Measurements from ENCODE around the gene H3-3A.

H3-3A gene

GRCh38 chr1:226054519-226055327 is 7.8 kb upstream of the H3-3A start:
- no peak for DNase-seq

DNA sequence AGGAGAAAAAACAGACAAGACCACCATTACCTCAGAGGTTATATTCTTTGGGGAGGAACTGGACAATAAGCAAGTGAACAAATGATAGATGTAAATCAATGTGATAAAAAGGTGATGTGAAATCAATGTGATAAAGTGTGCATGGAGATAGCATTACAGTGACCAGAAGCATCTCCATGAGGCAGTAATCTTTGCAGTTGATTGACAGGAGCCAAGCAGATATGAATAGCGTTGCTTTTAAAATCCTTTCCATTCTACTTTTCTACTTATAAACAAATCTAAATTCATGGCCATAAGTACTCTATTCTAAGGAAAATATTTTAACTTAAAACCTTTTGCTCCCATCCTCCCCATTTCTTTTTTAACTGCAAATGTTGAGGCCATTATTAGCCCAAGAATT is 2.8 kb upstream of the H3-3A start:
- DNase-seq: no peak

DNA sequence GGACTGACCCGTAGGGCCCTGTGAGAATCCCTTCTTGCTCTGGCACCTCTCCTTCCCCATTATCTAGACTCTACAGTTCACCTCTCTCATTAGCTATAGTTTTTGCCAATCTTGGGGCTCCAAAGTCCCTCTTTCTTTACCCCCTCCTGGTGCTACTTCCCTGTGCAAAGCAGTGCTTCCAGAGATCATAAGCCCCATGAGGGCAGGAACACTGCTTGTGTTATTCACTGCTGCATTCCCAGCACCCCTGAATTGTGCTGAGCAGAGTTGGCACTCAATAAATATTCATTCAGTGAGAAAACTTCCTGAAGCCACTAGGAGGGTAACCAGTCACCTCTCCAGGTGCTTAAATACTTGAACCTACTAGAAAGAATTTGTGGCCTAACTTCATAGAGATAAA is 2.1 kb upstream of the H3-3A start:
- no peak for DNase-seq

DNA sequence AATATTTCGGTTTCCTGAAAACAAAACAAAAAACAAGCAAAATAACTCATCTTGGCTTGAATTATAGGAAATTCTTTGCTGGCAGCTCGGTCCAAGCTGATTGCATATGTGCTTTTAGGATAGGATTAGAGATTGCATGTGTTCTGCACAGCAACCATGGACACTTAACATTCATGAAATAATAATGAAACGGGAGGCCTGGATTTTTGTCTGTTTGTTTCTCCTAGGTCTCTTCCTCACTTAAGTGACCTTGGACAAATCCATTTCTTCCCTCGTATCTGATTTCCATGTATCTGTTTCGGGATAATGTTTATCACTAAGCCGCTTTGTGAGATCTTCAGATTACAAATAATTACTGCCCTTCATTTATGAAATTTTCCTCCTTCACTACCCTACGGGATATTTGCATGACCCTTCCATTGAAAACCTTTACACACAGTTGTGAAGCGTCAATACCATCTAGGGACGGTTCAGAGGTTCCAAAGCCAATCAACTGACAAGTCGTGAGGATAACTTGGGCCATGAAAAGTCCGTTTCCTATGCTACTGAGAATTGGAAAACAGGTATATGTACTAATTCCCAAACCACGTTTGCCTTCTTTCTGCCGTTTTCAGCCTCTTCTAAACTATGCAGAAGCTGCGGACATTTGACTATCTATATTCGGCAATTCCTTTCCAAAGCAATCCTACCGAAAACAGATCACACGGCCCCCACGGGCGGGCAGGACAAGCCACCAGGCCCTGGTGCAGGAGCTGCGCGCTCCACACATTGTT is 1.3 kb upstream of the H3-3A start:
- DNase-seq: no peak

DNA sequence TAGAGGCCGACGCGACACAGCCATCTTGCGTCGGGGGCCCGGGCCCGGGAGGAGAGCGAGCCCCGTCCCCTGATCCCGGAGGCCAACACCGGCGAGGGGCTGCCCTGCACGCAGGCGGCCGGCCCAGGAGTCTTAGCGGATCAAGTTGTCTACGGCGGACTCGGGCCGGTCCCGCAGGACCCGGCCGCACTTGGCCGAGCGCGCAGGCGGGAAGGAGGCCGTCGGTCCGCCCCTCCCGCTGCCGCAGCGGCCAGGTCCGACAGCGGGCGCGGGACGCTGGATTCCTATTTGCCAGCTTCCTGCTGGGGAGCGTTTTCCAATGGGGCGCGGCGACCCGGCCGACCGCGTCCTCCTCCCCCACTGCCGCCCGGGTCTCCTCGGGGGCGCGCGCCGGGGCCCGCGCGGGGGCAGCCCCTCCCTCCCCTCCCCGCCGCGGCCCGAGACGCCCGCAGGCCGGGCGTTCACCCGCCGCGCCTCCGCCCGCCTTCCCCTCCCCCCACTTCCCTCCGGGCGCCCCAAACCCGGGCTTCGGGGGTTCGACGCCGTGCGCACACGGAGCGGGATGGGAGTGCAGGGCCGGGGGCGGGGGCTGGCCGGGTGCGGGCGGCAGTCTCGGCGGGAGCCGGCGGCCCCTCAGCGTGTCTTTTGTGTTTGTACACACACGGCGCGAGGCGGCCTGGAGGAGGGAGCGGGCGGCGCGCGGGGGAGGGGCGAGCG is 517 bp upstream of the H3-3A start:
- no peak for DNase-seq

- peak; percentile 64 for DNase-seq
Measured at GRCh38 chr1:226063224-226063976, 884 bp downstream of the H3-3A start.

- DNase-seq: peak; percentile 50
Measured at GRCh38 chr1:226063977-226064815, 1.7 kb downstream of the H3-3A start.

- peak; percentile 55 for DNase-seq
Measured at GRCh38 chr1:226064816-226065248, 2.3 kb downstream of the H3-3A start.

GRCh38 chr1:226066415-226067078 is 4.0 kb downstream of the H3-3A start:
- DNase-seq: no peak

GRCh38 chr1:226069811-226070489 is 7.4 kb downstream of the H3-3A start:
- no peak for DNase-seq

DNA sequence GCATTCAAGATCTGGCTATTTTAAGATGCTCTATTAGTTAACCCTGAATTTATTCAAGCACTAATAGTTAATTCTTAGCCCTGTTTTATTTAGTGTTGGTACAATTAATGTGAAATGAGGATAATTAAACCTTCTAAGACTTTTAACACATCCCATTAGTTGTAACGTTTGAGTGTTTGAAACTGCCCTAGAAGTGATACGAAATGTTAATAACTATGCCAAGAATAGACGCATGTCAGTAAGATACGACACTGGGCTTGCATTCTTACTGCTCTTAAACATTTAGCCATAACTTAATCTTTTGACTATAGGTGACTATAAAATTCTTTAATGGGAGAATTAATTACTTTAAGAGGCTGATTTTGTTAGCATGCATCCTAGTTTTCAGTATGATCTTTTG is 9.8 kb downstream of the H3-3A start:
- no peak for DNase-seq

DNA sequence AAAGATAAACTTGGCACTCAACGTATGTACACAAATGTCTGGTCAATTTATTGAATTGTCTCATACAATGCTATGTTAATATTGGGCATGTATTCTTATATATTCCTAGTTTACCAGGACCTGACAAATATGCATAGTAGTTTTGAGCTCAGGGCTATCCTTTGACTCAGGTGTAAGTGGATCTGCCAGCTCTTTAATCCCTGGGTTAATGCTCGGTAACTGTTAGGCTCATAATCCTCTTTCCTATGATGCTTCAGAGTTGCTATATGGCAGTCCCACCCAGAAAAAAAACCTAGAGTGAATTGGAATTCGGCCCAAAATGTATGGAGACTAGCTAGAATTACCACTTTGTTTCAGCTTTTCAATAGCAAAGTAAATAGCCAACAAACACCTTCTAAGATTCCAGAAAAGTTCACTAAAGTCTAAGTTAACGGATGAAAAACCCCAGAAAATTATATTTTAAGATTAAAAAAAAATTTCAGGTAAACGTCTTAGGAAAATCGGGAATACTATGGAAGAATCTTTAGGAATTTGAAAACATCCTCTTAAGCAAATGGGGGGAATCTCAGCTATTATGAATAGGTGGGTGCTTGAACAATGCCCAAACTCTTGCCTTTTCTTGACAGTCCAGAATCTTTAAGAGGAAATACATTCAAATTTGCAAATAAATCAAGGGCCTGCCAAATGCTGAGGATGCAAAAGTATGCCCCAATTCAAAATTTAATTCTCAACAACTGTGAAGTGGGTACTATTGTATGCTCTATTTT is 10.9 kb downstream of the H3-3A start:
- no peak for DNase-seq

GRCh38 chr1:226074046-226074445 is 11.5 kb downstream of the H3-3A start:
- no peak for DNase-seq

GRCh38 chr1:226076378-226076777 is 13.9 kb downstream of the H3-3A start:
- no peak for DNase-seq

- no peak for DNase-seq
Measured at GRCh38 chr1:226078374-226078773, 15.9 kb downstream of the H3-3A start.

DNA sequence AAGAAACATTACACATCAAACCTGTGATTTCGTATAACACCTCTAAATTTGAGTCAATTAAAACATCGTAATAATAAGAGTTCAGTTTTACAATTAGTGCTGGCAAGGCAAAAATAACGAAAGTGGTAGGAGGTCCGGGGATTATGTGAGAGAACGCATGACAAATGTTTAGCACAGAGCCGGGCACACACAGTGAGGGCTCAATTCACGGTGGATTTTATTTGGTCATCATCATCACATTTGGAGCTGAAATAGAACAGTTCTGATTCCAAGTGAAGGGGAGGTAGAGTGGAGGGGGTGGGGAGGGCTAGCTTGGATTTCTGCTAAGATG is 20.0 kb downstream of the H3-3A start:
- no peak for DNase-seq

DNA sequence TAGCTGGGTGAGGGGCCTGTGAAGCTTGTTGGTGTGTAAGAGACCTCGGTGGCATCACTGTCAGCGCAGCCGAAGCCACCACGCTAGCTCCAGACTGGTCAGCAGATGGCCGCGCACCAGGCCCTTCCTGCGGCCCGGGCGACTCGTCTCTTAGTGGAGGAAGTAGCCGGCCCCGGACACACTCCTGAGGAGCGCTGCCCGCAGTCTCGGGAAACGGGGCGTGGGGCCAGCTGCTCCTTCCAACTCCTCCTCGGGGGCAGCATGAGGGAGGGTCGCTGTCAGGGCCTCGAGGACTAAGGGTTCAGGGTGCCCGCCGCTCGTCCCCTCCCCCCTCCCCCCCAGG is 20.4 kb downstream of the H3-3A start:
- DNase-seq: no peak

GRCh38 chr1:226083302-226084101 is 21.0 kb downstream of the H3-3A start:
- DNase-seq: peak; percentile 84

DNA sequence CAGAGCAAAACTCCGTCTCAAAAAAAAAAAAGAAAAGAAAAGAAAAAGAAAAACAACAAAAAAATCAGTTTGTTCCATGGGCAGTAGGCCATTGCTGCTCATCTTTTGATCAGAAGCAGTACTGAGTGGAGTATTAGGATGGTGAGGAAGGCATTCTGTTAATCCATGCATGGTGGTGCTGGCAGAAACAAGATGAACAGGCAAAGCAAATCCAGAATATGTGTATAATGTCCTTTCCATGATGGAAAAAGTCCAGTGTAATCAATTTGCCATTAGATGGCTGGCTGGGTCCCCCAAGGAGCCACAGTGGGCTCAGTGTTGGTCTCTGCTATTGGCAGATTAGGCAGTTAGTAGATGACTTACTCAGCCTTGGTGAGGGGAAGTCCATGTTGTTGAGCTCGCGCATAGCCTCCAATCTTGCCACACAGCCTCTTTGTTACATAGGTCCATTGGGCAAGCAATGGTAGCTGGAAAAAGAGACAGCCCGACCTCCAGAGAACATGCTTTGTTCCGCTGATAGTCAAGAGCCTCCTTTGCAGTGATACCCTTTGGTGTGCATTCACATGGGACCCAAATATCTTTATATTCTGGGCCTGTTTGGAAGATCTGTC is 23.3 kb downstream of the H3-3A start:
- no peak for DNase-seq
